ENCODE measurements around the gene SMIM12.

GRCh38 chr1:34907487-34908090, 48.0 kb upstream of the SMIM12 start:
- no peak for TF ChIP-seq CTCF (IDR thresholded peaks at IDR 0.05)
- TF ChIP-seq POLR2A (IDR thresholded peaks at IDR 0.05), result no peak
- no peak for TF ChIP-seq POLR2AphosphoS5 (IDR thresholded peaks at IDR 0.05)
